HCT116 (cell line): ENCODE data around the gene MORN4. TPM values are rescaled to one million over a fixed set of nuclear protein-coding genes. Genes with fewer than 3 reads are reported as not detected.

ENCODE experiments used
- ATAC-seq: fragments of 200-7000 bp; cut with Tn5 transposase; 2 replicates; pipeline ENCODE4 v1.9.1; 2020; ENCODE audit warnings: mild to moderate bottlenecking, moderate library complexity
- BruUV-seq: library from RNA; stranded (reverse); fragments of 400-500 nt; replicated peaks from 2 replicates; lab custom pipeline; 2021; lab: Mats Ljungman, UMichigan
- CTCF ChIA-PET: fragments of 300-600 bp; sonication (Branson Sonifier 250); formaldehyde crosslinking; loops from one replicate; lab custom pipeline; 2021; ENCODE audit warnings: antibody characterized with exemption; lab: Charles Lee
- POLR2A ChIA-PET: fragments of 300-600, 350-600 bp; sonication (Branson Sonifier 250); formaldehyde crosslinking; loops from one replicate; lab custom pipeline; 2021; ENCODE audit warnings: antibody characterized with exemption; lab: Charles Lee
- RAD21 ChIA-PET, 2 experiments: fragments of 300-600 bp; sonication (Branson Sonifier 250); formaldehyde crosslinking; loops; one replicate each; lab custom pipeline; 2023; ENCODE audit warnings: low total read pairs in 2 of 2; ENCODE audit not compliant: uncharacterized antibody in 2 of 2, unreplicated experiment in 2 of 2, low non-redundant PET in 1 of 2; lab: Charles Lee
- DNase-seq: peaks from one replicate; pipeline ENCODE4 v3.0.0-alpha.2; 2010; ENCODE audit warnings: low read depth, low spot score
- H2AFZ ChIP-seq: fragments of 200-600 bp; shearing (Covaris generic), sonication (generic); 2 replicates; pipeline ENCODE4 v1.6.1; 2017; ENCODE audit warnings: low read depth, mixed run types, mixed read lengths, antibody characterized with exemption, low read length; ENCODE audit not compliant: poor library complexity, severe bottlenecking
- H3K27ac ChIP-seq: 2 replicates; pipeline ENCODE4 v1.5.1; 2012; ENCODE audit warnings: low read depth, low read length
- H3K27me3 ChIP-seq: fragments of 200-600 bp; sonication (generic); 2 replicates; pipeline ENCODE4 v1.6.1; 2016; ENCODE audit warnings: mixed run types, low read length, mixed read lengths; ENCODE audit not compliant: insufficient read depth
- H3K36me3 ChIP-seq, 2 experiments: fragments of 200-500 bp in 1 of 2; fragments of 200-600 bp in 1 of 2; sonication (Bioruptor generic) in 1 of 2; sonication (generic) in 1 of 2; 2 replicates each; pipeline versions ENCODE4 v1.5.1 to v1.6.1; 2014 to 2016; ENCODE audit warnings: low read length in 2 of 2, inconsistent platforms in 1 of 2, mixed read lengths in 1 of 2, mixed run types in 1 of 2; ENCODE audit not compliant: insufficient read depth in 2 of 2, control insufficient read depth in 1 of 2
- H3K4me1 ChIP-seq, 2 experiments: fragments of 200-600 bp in 1 of 2; sonication (generic) in 1 of 2; 2 replicates each; pipeline versions ENCODE4 v1.5.1 to v1.6.1; 2012 to 2017; ENCODE audit warnings: low read length in 2 of 2, inconsistent platforms in 1 of 2, mild to moderate bottlenecking in 1 of 2, mixed read lengths in 1 of 2, mixed run types in 1 of 2, moderate library complexity in 1 of 2; ENCODE audit not compliant: insufficient read depth in 2 of 2, control insufficient read depth in 1 of 2
- H3K4me2 ChIP-seq: fragments of 200-600 bp; sonication (generic); 2 replicates; pipeline ENCODE4 v1.6.1; 2017; ENCODE audit warnings: mixed run types, low read length, mixed read lengths
- H3K4me3 ChIP-seq, 2 experiments: fragments of 200-600 bp in 1 of 2; sonication (generic) in 1 of 2; replicated peaks in 1 of 2; 2 replicates each; pipeline ENCODE4 v1.5.1; 2011 to 2016; ENCODE audit warnings: low read length in 2 of 2, control low read depth in 1 of 2, low read depth in 1 of 2, mild to moderate bottlenecking in 1 of 2, mixed read lengths in 1 of 2, mixed run types in 1 of 2
- H3K79me2 ChIP-seq: fragments of 200-600 bp; sonication (generic); 2 replicates; pipeline ENCODE4 v1.6.1; 2017; ENCODE audit warnings: mild to moderate bottlenecking, mixed run types, low read length, moderate library complexity, mixed read lengths; ENCODE audit not compliant: insufficient read depth
- H3K9ac ChIP-seq: fragments of 200-600 bp; sonication (generic); 2 replicates; pipeline ENCODE4 v1.6.1; 2016; ENCODE audit warnings: low read length, mixed read lengths
- H3K9me2 ChIP-seq: fragments of 200-600 bp; sonication (generic), shearing (Covaris generic); 2 replicates; pipeline ENCODE4 v1.6.1; 2017; ENCODE audit warnings: mixed run types, mild to moderate bottlenecking, moderate library complexity; ENCODE audit not compliant: insufficient read depth
- H3K9me3 ChIP-seq, 2 experiments: fragments of 200-500 bp in 1 of 2; fragments of 200-600 bp in 1 of 2; sonication (Bioruptor generic) in 1 of 2; sonication (generic) in 1 of 2; 2 replicates each; pipeline ENCODE4 v1.6.1; 2014 to 2017; ENCODE audit warnings: low read length in 2 of 2, mixed read lengths in 2 of 2, inconsistent platforms in 1 of 2, low read depth in 1 of 2, mild to moderate bottlenecking in 1 of 2, mixed run types in 1 of 2, moderate library complexity in 1 of 2; ENCODE audit not compliant: control insufficient read depth in 1 of 2, insufficient read depth in 1 of 2
- H4K20me1 ChIP-seq: fragments of 200-600 bp; sonication (generic), shearing (Covaris generic); 2 replicates; pipeline ENCODE4 v1.6.1; 2017; ENCODE audit warnings: mixed run types, mild to moderate bottlenecking, moderate library complexity; ENCODE audit not compliant: insufficient read depth
- CBX3 ChIP-seq: IDR thresholded peaks from 2 replicates; pipeline ENCODE4 v1.6.1; 2012; ENCODE audit warnings: low read depth
- CEBPB ChIP-seq: IDR thresholded peaks from 2 replicates; pipeline ENCODE4 v1.6.1; 2012; ENCODE audit warnings: low read depth
- EGR1 ChIP-seq: IDR thresholded peaks from 2 replicates; pipeline ENCODE4 v1.6.1; 2012; ENCODE audit warnings: low read depth
- ELF1 ChIP-seq: IDR thresholded peaks from 2 replicates; pipeline ENCODE4 v1.6.1; 2012; ENCODE audit warnings: low read depth, borderline replicate concordance
- EZH2 ChIP-seq: fragments of 200-600 bp; sonication (generic); IDR thresholded peaks from 2 replicates; pipeline ENCODE4 v1.6.1; 2017; ENCODE audit warnings: antibody characterized with exemption, mixed run types
- EZH2phosphoT487 ChIP-seq: fragments of 200-600 bp; IDR thresholded peaks from 2 replicates; pipeline ENCODE4 v1.6.1; 2018; ENCODE audit warnings: antibody characterized with exemption, borderline replicate concordance
- FOSL1 ChIP-seq: IDR thresholded peaks from 2 replicates; pipeline ENCODE4 v1.6.1; 2012; ENCODE audit warnings: low read depth
- JUND ChIP-seq: IDR thresholded peaks from 2 replicates; pipeline ENCODE4 v1.6.1; 2012
- MAX ChIP-seq: IDR thresholded peaks from 2 replicates; pipeline ENCODE4 v1.6.1; 2012
- POLR2A ChIP-seq: IDR thresholded peaks from 2 replicates; pipeline ENCODE4 v1.7.0; 2011; ENCODE audit warnings: borderline replicate concordance; ENCODE audit not compliant: insufficient read depth, insufficient read length; ENCODE audit errors: extremely low read depth
- POLR2AphosphoS5 ChIP-seq: IDR thresholded peaks from 2 replicates; pipeline ENCODE4 v1.6.1; 2011; ENCODE audit warnings: mild to moderate bottlenecking, low read depth, low read length, moderate library complexity
- REST ChIP-seq: IDR thresholded peaks from 2 replicates; pipeline ENCODE4 v1.6.1; 2012; ENCODE audit warnings: low read depth
- SIN3A ChIP-seq: IDR thresholded peaks from 2 replicates; pipeline ENCODE4 v1.6.1; 2012; ENCODE audit warnings: low read depth
- SP1 ChIP-seq: IDR thresholded peaks from 2 replicates; pipeline ENCODE4 v1.6.1; 2012; ENCODE audit warnings: low read depth
- SRF ChIP-seq: IDR thresholded peaks from 2 replicates; pipeline ENCODE4 v1.6.1; 2012; ENCODE audit warnings: low read depth
- ZNF274 ChIP-seq: fragments of 200-500 bp; sonication (Bioruptor generic); IDR thresholded peaks from 2 replicates; pipeline ENCODE4 v1.6.1; 2014; ENCODE audit warnings: mild to moderate bottlenecking, low read depth, low read length, inconsistent platforms
- intact Hi-C: fragments of 100-400 bp; cut with micrococcal nuclease; formaldehyde crosslinking; loops from 2 replicates; pipeline ENCODE4 v1.10.0; 2022
- total RNA-seq: library from RNA; stranded (reverse); gene quantifications from one replicate; pipeline ENCODE4 v1.2.1, GENCODE V29; 2021; ENCODE audit not compliant: unreplicated experiment
- TF ChIP-seq, protein P1 (sequence below): IDR thresholded peaks from 2 replicates; pipeline ENCODE4 v1.6.1; 2012
- TF ChIP-seq, protein P2 (sequence below): IDR thresholded peaks from 2 replicates; pipeline ENCODE4 v1.6.1; 2011; ENCODE audit warnings: mild to moderate bottlenecking, low read length, moderate library complexity; ENCODE audit not compliant: insufficient replicate concordance; ENCODE audit errors: extremely low read depth

MORN4 gene
- total RNA-seq, 1 experiment from 2014 or later, result 8.0 TPM

GRCh38 chr10:97629289-97629688 is 4.0 kb downstream of the MORN4 start:
- no peak overlapping the region for H3K4me3 ChIP-seq
- H3K9ac ChIP-seq, result no peak overlapping the region
- ATAC-seq, result no peak
- no peaks in the 10 kb centered on the region for H3K27me3 ChIP-seq
- no peaks in the 10 kb centered on the region for H4K20me1 ChIP-seq
- H3K36me3 ChIP-seq, result no peaks in the 10 kb centered on the region
- no peak for TF ChIP-seq POLR2AphosphoS5
- no peak for TF ChIP-seq ELF1
- no peak for DNase-seq
- no peak overlapping the region for H2AFZ ChIP-seq
- RAD21 ChIA-PET, result no interaction called here
- peaks cover 0 to 25% of the 10 kb centered on the region in 2 experiments; a peak in 3 of 4 replicates for H3K4me1 ChIP-seq
- intact Hi-C loops, result no loop called here
- H3K9me2 ChIP-seq, result no peaks in the 10 kb centered on the region
- peaks cover 6% of the 10 kb centered on the region; the same call in 1 of the 2 replicates for H3K79me2 ChIP-seq
- no peak overlapping the region for H3K27ac ChIP-seq
- no peak overlapping the region for H3K4me2 ChIP-seq
- CTCF ChIA-PET, result no interaction called here
- POLR2A ChIA-PET, result no interaction called here
- no TSS peak for BruUV-seq
- H3K9me3 ChIP-seq, result no peaks in the 10 kb centered on the region

DNA sequence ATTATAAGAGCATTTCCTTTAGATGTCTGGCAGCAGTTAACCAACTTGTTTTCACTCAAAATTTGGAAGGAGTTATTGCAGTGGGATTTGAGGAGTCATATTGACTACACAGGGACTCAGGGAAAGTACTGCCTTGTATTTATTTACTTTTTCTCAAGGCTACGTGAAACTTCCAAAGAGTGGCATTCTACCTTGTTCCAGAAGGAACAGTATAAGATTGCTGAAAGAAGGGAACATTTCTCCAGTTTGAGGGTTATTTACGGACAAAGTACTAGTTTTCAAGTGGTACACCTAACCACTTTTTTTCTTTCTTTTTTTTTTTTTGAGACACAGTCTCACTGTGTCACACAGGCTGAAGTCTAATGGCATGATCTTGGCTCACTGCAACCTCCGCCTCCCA is 5.1 kb downstream of the MORN4 start:
- no peak overlapping the region for H3K27ac ChIP-seq
- ChIA-PET RAD21 (no interaction called here), CTCF (no interaction called here), POLR2A (no interaction called here)
- H3K4me3 ChIP-seq, result no peak overlapping the region
- H3K9ac ChIP-seq, result no peak overlapping the region
- BruUV-seq, result no TSS peak
- ATAC-seq, result no peak
- no peaks in the 10 kb centered on the region for H3K36me3 ChIP-seq
- H3K4me2 ChIP-seq, result no peak overlapping the region
- H3K9me2 ChIP-seq, result no peaks in the 10 kb centered on the region
- intact Hi-C loops, result no loop called here
- no peaks in the 10 kb centered on the region for H3K27me3 ChIP-seq
- peaks cover 0 to 19% of the 10 kb centered on the region in 2 experiments; a peak in 3 of 4 replicates for H3K4me1 ChIP-seq
- no peaks in the 10 kb centered on the region for H3K9me3 ChIP-seq
- DNase-seq, result no peak
- no peak overlapping the region for H2AFZ ChIP-seq
- no peaks in the 10 kb centered on the region for H4K20me1 ChIP-seq
- peaks cover 6% of the 10 kb centered on the region; the same call in 1 of the 2 replicates for H3K79me2 ChIP-seq
- TF ChIP-seq, protein P1, sequence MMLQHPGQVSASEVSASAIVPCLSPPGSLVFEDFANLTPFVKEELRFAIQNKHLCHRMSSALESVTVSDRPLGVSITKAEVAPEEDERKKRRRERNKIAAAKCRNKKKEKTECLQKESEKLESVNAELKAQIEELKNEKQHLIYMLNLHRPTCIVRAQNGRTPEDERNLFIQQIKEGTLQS, result no peak
- TF ChIP-seq REST (no peak), SIN3A (no peak), EZH2 (no peak), CBX3 (no peak), EZH2phosphoT487 (no peak), MAX (no peak), SP1 (no peak), POLR2A (no peak), CEBPB (no peak), JUND (no peak), EGR1 (no peak), SRF (no peak), ZNF274 (no peak), ELF1 (no peak), FOSL1 (no peak)
- TF ChIP-seq, protein P2, sequence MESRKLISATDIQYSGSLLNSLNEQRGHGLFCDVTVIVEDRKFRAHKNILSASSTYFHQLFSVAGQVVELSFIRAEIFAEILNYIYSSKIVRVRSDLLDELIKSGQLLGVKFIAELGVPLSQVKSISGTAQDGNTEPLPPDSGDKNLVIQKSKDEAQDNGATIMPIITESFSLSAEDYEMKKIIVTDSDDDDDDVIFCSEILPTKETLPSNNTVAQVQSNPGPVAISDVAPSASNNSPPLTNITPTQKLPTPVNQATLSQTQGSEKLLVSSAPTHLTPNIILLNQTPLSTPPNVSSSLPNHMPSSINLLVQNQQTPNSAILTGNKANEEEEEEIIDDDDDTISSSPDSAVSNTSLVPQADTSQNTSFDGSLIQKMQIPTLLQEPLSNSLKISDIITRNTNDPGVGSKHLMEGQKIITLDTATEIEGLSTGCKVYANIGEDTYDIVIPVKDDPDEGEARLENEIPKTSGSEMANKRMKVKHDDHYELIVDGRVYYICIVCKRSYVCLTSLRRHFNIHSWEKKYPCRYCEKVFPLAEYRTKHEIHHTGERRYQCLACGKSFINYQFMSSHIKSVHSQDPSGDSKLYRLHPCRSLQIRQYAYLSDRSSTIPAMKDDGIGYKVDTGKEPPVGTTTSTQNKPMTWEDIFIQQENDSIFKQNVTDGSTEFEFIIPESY, result no peak
